ENCODE data around the gene TIMM22.
"Not testable (repeated sequence)": the region's sequence is repeated elsewhere in the genome, so short reads cannot be mapped to it uniquely, and the experiment has no call there.

Gene TIMM22

DNA sequence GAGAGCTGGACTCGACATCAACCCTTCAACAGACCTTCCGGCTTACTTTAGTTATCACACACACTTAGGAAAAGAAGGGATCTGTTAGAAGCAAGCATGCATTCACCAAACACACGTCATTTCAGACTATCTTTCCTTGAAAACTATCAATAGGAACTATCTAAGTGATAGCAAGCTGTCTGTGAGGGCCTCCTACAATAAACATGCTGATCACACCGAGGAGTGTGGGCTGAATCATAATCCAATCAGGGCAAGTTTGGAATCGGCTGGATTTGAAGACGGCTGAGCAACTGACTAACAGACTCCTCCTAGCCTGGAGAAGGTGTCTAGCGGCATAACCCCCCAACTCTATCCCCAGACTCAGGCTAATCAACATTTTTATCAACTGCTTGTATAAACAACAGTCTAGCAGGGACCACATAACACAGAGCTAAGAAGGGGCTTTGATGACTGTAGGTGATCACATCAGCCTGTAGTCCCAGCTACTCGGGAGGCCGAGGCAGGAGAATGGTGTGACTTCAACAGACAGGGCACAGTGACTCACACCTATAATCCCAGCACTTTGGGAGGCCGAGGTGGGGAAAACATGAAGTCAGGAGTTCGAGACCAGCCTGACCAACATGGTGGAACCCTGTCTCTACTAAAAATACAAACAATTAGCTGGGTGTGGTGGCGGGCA lies 31.5 kb upstream of the TIMM22 start:
- ATAC-seq (no peak), DNase-seq (ENCODE audit: low spot score in 2 of 2) (no peak)
- no peaks in the 10 kb centered on the region for H3K4me1 Mint-ChIP-seq
- no peak overlapping the region for H3K4me3 Mint-ChIP-seq
- no peaks in the 10 kb centered on the region for H3K9me3 Mint-ChIP-seq
- no peak overlapping the region for H3K27ac Mint-ChIP-seq
- no peaks in the 10 kb centered on the region for H3K36me3 Mint-ChIP-seq

- Mint-ChIP-seq H3K9me3 (no peaks in the 10 kb centered on the region), H3K36me3 (no peaks in the 10 kb centered on the region), H3K4me1 (no peaks in the 10 kb centered on the region), H3K4me3 (no peak overlapping the region), H3K27ac (no peak overlapping the region)
- DNase-seq (ENCODE audit: low spot score in 2 of 2) (no peak), ATAC-seq (no peak)
Observed at GRCh38 chr17:967122-967521, 29.8 kb upstream of the TIMM22 start.

DNA sequence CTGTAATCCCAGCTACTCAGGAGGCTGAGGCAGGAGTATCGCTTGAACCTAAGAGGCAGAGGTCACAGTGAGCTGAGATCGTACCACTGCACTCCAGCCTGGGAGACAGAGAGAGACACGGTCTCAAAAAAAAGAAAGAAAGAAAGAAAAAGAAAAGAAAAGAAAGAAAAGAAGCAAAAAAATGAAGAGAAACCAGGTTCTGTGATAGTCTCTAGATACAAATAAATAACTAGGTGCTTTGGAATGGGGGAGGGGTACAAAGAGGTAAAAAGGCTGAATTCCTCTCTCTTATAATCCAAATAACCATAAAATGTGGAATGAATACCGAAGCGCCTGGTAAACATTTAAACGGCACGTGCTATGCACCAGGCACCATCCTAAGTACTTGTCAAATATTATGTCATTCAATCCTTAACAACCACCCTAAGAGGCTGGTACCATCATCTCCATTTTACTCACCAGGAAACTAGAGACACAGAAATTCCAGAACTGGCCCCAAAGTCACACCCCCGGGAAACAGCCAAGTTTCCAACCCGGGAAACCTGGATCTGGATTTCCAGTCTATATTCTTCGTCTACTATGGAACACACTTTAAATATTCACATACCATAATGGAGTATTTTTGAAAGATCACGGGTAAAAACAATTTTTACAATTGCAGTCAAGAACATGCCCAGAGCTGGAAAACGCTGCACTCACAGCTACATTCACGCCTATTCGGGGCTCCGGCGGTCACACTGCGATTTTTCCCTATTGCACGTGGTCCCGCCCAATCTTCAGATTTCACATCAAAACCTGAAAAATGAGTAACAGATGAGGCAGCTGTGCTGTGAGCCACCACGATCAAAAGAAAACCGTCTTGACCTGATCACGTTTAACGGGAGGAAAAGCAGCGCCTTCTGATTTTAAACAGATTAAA lies 27.9 kb upstream of the TIMM22 start:
- Mint-ChIP-seq H3K4me3 (no peak overlapping the region), H3K27ac (no peak overlapping the region)
- ATAC-seq: no peak

DNA sequence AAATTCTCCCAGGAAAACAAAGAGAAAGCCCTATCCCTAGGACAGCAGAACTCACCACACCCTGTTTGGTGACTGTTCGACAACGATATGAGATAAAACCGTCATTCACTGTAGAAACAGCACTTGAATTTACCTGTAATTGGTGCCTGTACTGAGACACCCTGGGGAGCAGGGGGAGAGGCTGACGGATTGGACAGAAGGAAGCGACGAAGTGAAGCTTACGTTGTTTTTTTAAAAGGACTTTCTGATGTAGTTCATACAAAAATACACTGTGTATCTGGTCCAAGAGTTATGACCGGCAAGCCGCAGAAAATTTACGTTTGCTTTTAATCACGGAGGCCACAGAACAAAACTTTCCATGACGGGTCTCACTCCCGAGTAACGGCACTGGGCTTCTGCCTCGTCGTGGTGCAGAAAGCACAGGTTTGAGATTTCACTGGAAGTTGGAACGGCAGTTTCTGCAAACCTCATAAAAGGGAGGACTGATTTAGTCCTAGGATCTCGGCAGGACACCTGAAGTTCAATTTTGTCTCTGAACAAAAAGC lies 27.0 kb upstream of the TIMM22 start:
- no peak overlapping the region for H3K4me3 Mint-ChIP-seq
- DNase-seq (ENCODE audit: low spot score in 2 of 2) (no peak), ATAC-seq (no peak)
- no peaks in the 10 kb centered on the region for H3K4me1 Mint-ChIP-seq
- no peaks in the 10 kb centered on the region for H3K9me3 Mint-ChIP-seq
- H3K36me3 Mint-ChIP-seq: no peaks in the 10 kb centered on the region
- H3K27ac Mint-ChIP-seq: no peak overlapping the region

More for the DNA sequence above, 27.9 kb upstream of the TIMM22 start:
- H3K36me3 Mint-ChIP-seq: no peaks in the 10 kb centered on the region
- H3K9me3 Mint-ChIP-seq: no peaks in the 10 kb centered on the region
- no peak for DNase-seq (ENCODE audit: low spot score in 2 of 2)
- no peaks in the 10 kb centered on the region for H3K4me1 Mint-ChIP-seq

GRCh38 chr17:970364-970763 lies 26.6 kb upstream of the TIMM22 start:
- no peak for DNase-seq (ENCODE audit: low spot score in 2 of 2)
- no peak for ATAC-seq
- Mint-ChIP-seq H3K9me3 (no peaks in the 10 kb centered on the region), H3K4me3 (no peak overlapping the region), H3K4me1 (no peaks in the 10 kb centered on the region), H3K36me3 (no peaks in the 10 kb centered on the region), H3K27ac (no peak overlapping the region)

GRCh38 chr17:971861-972260 lies 25.1 kb upstream of the TIMM22 start:
- not testable (repeated sequence) for ATAC-seq; DNase-seq (ENCODE audit: low spot score in 2 of 2); H3K9me3 Mint-ChIP-seq; H3K4me3 Mint-ChIP-seq; H3K4me1 Mint-ChIP-seq; H3K36me3 Mint-ChIP-seq; H3K27ac Mint-ChIP-seq

- Mint-ChIP-seq H3K9me3 (no peaks in the 10 kb centered on the region), H3K27ac (no peak overlapping the region), H3K4me1 (peaks cover 2% of the 10 kb centered on the region), H3K36me3 (no peaks in the 10 kb centered on the region), H3K4me3 (no peak overlapping the region)
- no peak for DNase-seq (ENCODE audit: low spot score in 2 of 2)
- no peak for ATAC-seq
Observed at GRCh38 chr17:973053-973452, 23.9 kb upstream of the TIMM22 start.

GRCh38 chr17:974778-975177 lies 22.2 kb upstream of the TIMM22 start:
- not testable (repeated sequence) for DNase-seq (ENCODE audit: low spot score in 2 of 2); H3K4me1 Mint-ChIP-seq; H3K4me3 Mint-ChIP-seq; H3K36me3 Mint-ChIP-seq; H3K27ac Mint-ChIP-seq; ATAC-seq; H3K9me3 Mint-ChIP-seq

GRCh38 chr17:975371-975915 lies 21.5 kb upstream of the TIMM22 start:
- Mint-ChIP-seq H3K4me3 (no peak overlapping the region), H3K4me1 (peaks cover 13% of the 10 kb centered on the region), H3K9me3 (no peaks in the 10 kb centered on the region), H3K27ac (no peak overlapping the region), H3K36me3 (no peaks in the 10 kb centered on the region)
- DNase-seq (ENCODE audit: low spot score in 2 of 2): no peak
- no peak for ATAC-seq

GRCh38 chr17:976312-976711 lies 20.6 kb upstream of the TIMM22 start:
- Mint-ChIP-seq H3K4me1 (peaks cover 20% of the 10 kb centered on the region), H3K4me3 (no peak overlapping the region)

DNA sequence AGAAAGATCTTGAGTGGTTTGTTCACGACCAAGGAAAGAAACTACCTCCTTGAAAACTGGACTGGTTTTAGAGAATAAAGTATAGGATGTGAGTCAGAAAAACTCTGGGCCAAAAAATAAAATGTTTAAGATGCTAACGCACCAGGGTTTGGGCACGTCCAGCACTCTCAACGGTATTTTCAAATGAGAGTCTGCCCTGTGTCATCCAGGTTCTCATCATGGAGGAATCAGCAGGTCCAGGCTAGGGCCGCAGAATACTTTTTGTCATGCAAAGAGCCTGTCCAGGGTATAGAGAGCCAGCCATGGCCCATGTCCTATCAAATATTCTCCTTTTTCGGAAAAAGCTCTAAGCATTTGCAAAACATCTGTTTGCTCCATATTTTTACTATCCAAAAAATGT lies 19.8 kb upstream of the TIMM22 start:
- no peak overlapping the region for H3K4me3 Mint-ChIP-seq
- H3K36me3 Mint-ChIP-seq: no peaks in the 10 kb centered on the region
- no peaks in the 10 kb centered on the region for H3K9me3 Mint-ChIP-seq
- H3K4me1 Mint-ChIP-seq: peaks cover 20% of the 10 kb centered on the region
- no peak for DNase-seq (ENCODE audit: low spot score in 2 of 2)
- H3K27ac Mint-ChIP-seq: no peak overlapping the region
- ATAC-seq: no peak

More at GRCh38 chr17:976312-976711, 20.6 kb upstream of the TIMM22 start:
- Mint-ChIP-seq H3K36me3 (no peaks in the 10 kb centered on the region), H3K27ac (no peak overlapping the region), H3K9me3 (no peaks in the 10 kb centered on the region)
- ATAC-seq: no peak
- no peak for DNase-seq (ENCODE audit: low spot score in 2 of 2)

GRCh38 chr17:978103-979093 lies 18.5 kb upstream of the TIMM22 start:
- H3K4me3 Mint-ChIP-seq: peak overlapping the region; percentile 74
- no peak overlapping the region for H3K27ac Mint-ChIP-seq
- H3K4me1 Mint-ChIP-seq: peaks cover 20% of the 10 kb centered on the region

GRCh38 chr17:979212-979538 lies 17.8 kb upstream of the TIMM22 start:
- Mint-ChIP-seq H3K4me1 (peaks cover 20% of the 10 kb centered on the region), H3K4me3 (peak overlapping the region; percentile 74), H3K36me3 (no peaks in the 10 kb centered on the region), H3K9me3 (no peaks in the 10 kb centered on the region), H3K27ac (no peak overlapping the region)
- ATAC-seq (peak; percentile 39), DNase-seq (ENCODE audit: low spot score in 2 of 2) (no peak)

More at GRCh38 chr17:978103-979093, 18.5 kb upstream of the TIMM22 start:
- H3K36me3 Mint-ChIP-seq: no peaks in the 10 kb centered on the region
- DNase-seq (ENCODE audit: low spot score in 2 of 2) (no peak), ATAC-seq (no peak)
- H3K9me3 Mint-ChIP-seq: no peaks in the 10 kb centered on the region

DNA sequence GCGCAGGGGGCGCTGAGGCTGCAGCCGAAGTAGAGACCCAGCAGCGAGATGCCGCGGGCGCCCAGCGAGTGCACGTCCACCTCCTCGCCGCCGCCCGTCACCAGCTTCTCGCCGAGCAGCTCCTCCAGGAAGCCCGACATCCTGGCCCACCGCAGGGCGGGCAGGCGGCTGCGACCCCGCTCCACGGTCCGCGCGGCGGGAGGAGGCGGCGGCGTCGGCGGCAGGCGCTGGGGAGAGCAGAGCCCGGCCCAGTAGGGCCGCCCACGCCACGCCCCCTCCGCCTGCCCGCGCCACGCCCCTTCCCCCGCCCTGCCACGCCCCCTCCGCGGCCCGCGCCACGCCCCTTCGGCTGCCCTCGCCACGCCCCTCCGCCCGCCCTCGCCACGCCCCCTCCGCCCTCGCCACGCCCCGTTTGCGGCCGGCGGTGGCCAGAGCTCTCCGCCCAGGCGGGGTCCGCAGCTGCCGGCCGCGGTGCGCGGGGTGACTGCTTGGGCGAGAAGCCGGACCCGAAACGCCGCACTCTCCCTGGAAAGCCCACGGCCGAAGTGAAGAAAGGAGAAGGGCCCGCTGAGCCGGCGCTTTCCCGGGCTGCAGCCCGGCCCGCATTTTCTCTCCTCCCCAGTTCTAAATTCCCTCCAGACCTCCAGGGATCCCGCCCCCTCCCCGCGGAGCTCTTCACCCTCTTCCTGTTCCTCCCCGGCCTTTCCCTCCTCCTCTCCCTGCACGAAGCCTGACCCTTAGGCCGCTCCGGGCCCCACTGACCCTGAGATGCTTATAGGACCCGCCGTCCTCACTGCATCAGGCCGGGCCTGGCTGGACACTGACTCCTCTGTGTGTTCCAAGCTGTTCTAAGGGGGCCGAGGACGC lies 17.2 kb upstream of the TIMM22 start, which contains the start of gene NXN:
NXN (minus strand) TSS at position 238 of the 867 bp plus-strand sequence.
- Mint-ChIP-seq H3K36me3 (no peaks in the 10 kb centered on the region), H3K4me1 (peaks cover 20% of the 10 kb centered on the region), H3K9me3 (no peaks in the 10 kb centered on the region), H3K4me3 (peak within 1 kb of the TSS; percentile 74), H3K27ac (peak within 1 kb of the TSS; percentile 3)
- DNase-seq (ENCODE audit: low spot score in 2 of 2): peak; percentile 94 to 95
- ATAC-seq: peak; percentile 85

Measured in stimulated activated effector memory CD8-positive, alpha-beta T cell treated with anti-CD3 and anti-CD28 coated beads, Interleukin-12 subunit alpha, Interleukin-12 subunit beta, amount 100 ng/mL, for 72 hours (primary cell).